Fibroblast of mammary gland (primary cell): Measurements from ENCODE around the gene CRYGB.
A peak's percentile ranks its signal among the peaks of the same experiment; 100 is the strongest.

Experiments used
- DNase-seq: peaks from one replicate; pipeline ENCODE4 v3.0.0-alpha.2; 2010; ENCODE audit warnings: low read depth
- H3K4me3 ChIP-seq: 2 replicates; pipeline ENCODE4 v1.5.1; 2011; ENCODE audit warnings: low read depth, mild to moderate bottlenecking, low read length, moderate library complexity; ENCODE audit not compliant: control insufficient read depth
- CTCF ChIP-seq: conservative IDR thresholded peaks from 2 replicates; pipeline ENCODE4 v1.5.1; 2011; ENCODE audit warnings: low read depth, low read length, inconsistent platforms; ENCODE audit not compliant: control insufficient read depth, insufficient read depth

The CRYGB gene

DNA sequence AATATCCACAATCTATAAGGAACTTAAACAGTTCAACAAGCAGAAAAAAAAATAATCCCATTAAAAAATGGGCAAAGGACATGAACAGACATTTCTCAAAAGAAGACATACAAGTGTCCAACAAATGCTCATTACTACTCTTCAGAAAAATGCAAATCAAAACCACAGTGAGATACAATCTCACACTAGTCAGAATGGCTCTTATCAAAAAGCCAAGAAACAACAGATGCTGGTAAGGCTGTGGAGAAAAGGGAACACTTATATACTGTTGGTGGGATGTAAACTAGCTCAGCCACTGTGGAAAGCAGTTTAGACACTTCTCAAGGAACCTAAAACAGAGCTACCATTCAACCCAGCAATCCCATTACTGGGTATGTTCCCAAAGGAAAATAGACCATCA lies 7.2 kb upstream of the CRYGB start:
- no peak for TF ChIP-seq CTCF
- DNase-seq, result no peak
- H3K4me3 ChIP-seq, result no peak overlapping the region

- DNase-seq, result no peak
- no peak for TF ChIP-seq CTCF
- no peak overlapping the region for H3K4me3 ChIP-seq
These were observed 5.0 kb upstream of the CRYGB start for GRCh38 chr2:208150956-208151355.

DNA sequence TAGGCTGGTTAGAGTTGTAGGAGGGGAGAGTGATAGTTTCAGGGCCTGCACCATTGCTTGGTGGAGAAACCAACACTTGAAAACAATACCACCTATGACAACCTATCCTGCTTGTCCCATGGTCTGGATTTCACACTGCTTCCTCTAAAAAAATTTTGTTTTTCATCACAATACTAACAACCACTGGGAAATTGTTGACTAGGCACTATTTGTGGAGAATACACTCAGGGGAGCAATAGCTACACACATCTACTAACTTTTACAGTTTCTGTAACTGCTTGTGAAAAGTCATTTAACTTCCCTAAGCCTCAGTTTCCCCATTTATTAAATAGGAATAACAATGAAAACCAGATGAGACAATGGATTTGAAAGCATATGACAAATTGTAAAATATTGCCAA lies 4.1 kb upstream of the CRYGB start:
- TF ChIP-seq CTCF, result no peak
- H3K4me3 ChIP-seq, result no peak overlapping the region
- no peak for DNase-seq

DNA sequence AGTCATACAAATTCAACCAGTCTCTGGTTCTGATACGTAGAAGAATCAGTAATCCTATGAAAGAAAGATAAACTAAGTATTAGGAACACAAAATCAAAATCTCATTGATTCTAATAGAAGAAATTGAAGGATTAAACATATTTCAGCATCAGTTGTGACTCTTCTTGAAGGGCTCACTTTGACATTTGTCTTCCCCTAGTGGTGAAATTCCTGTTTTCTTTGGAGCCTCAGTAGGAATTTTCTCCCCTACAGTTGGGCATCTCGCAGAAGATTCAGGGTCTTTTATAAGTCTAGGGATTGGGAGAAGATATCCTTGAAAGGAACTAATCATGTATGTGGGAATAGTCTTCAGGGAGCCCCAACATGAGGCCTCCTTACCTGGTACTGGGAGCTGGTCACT lies 2.8 kb upstream of the CRYGB start:
- H3K4me3 ChIP-seq, result no peak overlapping the region
- no peak for DNase-seq
- peak; percentile 19 for TF ChIP-seq CTCF

DNA sequence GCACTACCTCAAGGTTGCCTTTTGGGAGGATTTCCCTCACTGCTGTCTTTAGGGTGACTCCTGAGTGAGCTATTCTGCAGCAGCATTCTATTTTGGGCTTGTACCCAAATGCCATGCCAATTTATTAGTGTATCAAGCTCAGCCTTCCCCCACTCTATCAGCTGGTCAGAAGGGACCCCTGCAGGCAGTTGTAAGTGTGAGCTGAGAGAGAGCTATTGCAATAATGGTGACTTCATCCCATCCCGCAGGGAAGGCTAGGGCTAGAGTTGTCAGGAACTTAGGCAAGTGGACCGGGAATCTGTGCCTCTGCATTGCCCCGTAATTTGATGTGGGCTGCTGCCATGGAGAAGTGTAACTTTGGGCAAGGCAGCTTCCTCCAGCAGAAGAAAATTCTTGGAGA lies 1.8 kb upstream of the CRYGB start:
- no peak for TF ChIP-seq CTCF
- no peak overlapping the region for H3K4me3 ChIP-seq
- no peak for DNase-seq

- no peak for DNase-seq
- no peak for TF ChIP-seq CTCF
- H3K4me3 ChIP-seq, result no peak overlapping the region
These were observed 1.1 kb upstream of the CRYGB start for GRCh38 chr2:208147008-208147407.
